LNCAP (cell line): ENCODE data around the gene FBLN1.

Experiments
- TF ChIP-seq, protein P1 (sequence below): fragments of 450-650 bp; IDR thresholded peaks from 2 replicates; pipeline ENCODE4 v1.5.1; 2017; ENCODE audit warnings: mild to moderate bottlenecking

The FBLN1 gene

DNA sequence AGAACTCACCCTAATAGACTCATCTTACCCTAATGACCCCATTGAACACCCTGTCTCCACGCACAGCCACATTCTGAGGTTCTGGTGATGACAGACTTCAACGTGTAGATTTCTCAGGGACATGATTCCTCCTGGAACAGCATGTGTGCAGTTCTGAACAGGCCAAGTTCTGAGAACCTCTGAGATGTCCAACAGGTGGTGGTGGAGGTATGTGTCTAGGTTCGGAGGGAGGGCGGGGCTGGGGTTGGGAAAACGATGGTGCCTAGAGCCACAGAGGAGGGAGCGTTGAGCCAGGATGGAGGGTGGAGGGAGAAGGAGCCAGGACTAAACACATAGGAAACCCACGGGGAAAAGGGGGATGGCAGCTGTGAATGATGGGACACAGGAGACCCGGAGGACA is 43.4 kb upstream of the FBLN1 start:
- TF ChIP-seq, protein P1, sequence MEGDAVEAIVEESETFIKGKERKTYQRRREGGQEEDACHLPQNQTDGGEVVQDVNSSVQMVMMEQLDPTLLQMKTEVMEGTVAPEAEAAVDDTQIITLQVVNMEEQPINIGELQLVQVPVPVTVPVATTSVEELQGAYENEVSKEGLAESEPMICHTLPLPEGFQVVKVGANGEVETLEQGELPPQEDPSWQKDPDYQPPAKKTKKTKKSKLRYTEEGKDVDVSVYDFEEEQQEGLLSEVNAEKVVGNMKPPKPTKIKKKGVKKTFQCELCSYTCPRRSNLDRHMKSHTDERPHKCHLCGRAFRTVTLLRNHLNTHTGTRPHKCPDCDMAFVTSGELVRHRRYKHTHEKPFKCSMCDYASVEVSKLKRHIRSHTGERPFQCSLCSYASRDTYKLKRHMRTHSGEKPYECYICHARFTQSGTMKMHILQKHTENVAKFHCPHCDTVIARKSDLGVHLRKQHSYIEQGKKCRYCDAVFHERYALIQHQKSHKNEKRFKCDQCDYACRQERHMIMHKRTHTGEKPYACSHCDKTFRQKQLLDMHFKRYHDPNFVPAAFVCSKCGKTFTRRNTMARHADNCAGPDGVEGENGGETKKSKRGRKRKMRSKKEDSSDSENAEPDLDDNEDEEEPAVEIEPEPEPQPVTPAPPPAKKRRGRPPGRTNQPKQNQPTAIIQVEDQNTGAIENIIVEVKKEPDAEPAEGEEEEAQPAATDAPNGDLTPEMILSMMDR: no peak

- TF ChIP-seq, protein P1: no peak
Measured at GRCh38 chr22:45460288-45461109, 42.2 kb upstream of the FBLN1 start.

GRCh38 chr22:45462034-45462655 is 40.5 kb upstream of the FBLN1 start:
- TF ChIP-seq, protein P1: no peak

DNA sequence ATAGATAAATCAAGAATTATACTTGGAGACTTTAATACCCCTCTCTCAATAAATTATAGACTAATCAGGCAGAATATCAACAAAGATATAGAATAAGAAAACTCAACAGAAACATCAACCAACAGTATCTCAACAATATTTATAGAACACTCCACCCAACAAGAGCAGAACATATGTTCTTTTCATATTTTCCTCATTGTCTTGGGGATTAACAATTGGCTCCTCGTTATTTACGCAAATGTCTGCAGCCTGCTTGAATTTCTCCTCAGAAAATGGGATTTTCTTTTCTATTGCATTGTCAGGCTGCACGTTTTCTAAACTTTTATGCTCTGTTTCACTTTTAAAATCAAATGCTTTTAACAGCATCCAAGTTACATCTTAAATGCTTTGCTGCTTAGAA is 37.0 kb upstream of the FBLN1 start:
- TF ChIP-seq, protein P1: no peak

DNA sequence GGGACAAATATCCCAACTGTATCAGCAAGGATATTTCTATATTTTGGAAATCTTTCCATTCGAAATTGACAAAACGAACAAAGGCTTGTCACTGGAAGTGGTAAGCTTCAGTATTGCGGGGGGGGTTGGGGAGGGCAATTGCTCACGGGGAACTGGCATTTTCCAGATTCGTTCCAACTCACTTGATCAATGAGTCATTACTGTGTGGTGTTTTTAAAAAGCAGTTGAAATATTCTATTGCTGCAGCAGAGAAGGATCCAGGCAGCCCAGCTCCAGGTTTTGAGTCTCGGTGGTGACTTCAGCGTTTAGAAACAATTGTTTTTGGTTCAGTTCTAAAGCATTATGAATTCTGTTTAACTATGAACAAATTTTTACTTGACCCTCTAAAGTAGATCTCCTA is 33.8 kb upstream of the FBLN1 start:
- TF ChIP-seq, protein P1: no peak

GRCh38 chr22:45469281-45470073 is 33.2 kb upstream of the FBLN1 start:
- TF ChIP-seq, protein P1: no peak

GRCh38 chr22:45470871-45471270 is 31.8 kb upstream of the FBLN1 start:
- TF ChIP-seq, protein P1: no peak
